Left lung (tissue), 10 donors: ENCODE measurements around the gene GRIK3. TPM values are rescaled to one million over a fixed set of nuclear protein-coding genes. Genes with fewer than 3 reads are reported as not detected.

ENCODE experiments used
- ATAC-seq: fragments of 200-7000 bp; cut with Tn5 transposase; one replicate; pipeline ENCODE4 v1.9.1; 2020; ENCODE audit warnings: moderate library complexity
- DNase-seq, 4 donors: peaks; one replicate each; pipeline ENCODE4 v3.0.0-alpha.2; 2013 to 2020
- H3K27ac ChIP-seq, 2 donors: fragments of 200-600 bp; sonication (generic) in 1 of 2; one replicate each; pipeline versions ENCODE4 v1.5.0 to v1.8.0; 2020 to 2021
- H3K27me3 ChIP-seq, 2 donors: fragments of 200-600 bp; sonication (generic) in 1 of 2; one replicate each; pipeline versions ENCODE4 v1.5.0 to v1.8.0; 2020 to 2021
- H3K36me3 ChIP-seq, 2 donors: fragments of 200-600 bp; sonication (generic) in 1 of 2; one replicate each; pipeline versions ENCODE4 v1.5.0 to v1.8.0; 2020 to 2021
- H3K4me1 ChIP-seq, 2 donors: fragments of 200-600 bp; one replicate each; pipeline ENCODE4 v1.8.0; 2021
- H3K4me3 ChIP-seq, 2 donors: fragments of 200-600 bp; sonication (generic) in 1 of 2; one replicate each; pipeline versions ENCODE4 v1.5.0 to v1.8.0; 2020 to 2021; ENCODE audit warnings: mild to moderate bottlenecking in 1 of 2
- H3K9me3 ChIP-seq, 2 donors: fragments of 200-600 bp; sonication (generic) in 1 of 2; one replicate each; pipeline versions ENCODE4 v1.5.0 to v1.8.0; 2020 to 2021
- intact Hi-C, 2 donors: fragments of 100-400 bp; cut with DNase I; formaldehyde crosslinking; loops; one replicate each; pipeline versions ENCODE4 v1.11.2 to v1.14.2; 2022
- polyA plus RNA-seq, 6 donors: library from polyadenylated mRNA; unstranded; fragments of 120-200 nt; gene quantifications; one replicate each; pipeline ENCODE4 v1.2.1, GENCODE V29; 2013; ENCODE audit not compliant: insufficient read length in 6 of 6
- total RNA-seq, 2 donors: library from RNA; stranded (reverse); fragmentation: NEBNext Ultra II Directional; extraction: Animal tissue kit (Norgen Biotek cat#: 25700); gene quantifications; one replicate each; pipeline ENCODE4 v1.2.1, GENCODE V29; 2021
- TF ChIP-seq, protein P1 (sequence below), 2 donors: fragments of 200-600 bp; sonication (generic) in 1 of 2; IDR thresholded peaks; one replicate each; pipeline versions ENCODE4 v1.5.0 to v1.8.0; 2021; ENCODE audit warnings: antibody characterized with exemption in 2 of 2
- donor health status: DM: no; HTN: yes; CAD: no.
- donor health status: DM: no; HTN: no; CAD: no.

GRIK3 gene
- total and polyA plus RNA-seq, 8 donors = 0.18 to 1.2 (median 0.48) TPM; not detected in 1

DNA sequence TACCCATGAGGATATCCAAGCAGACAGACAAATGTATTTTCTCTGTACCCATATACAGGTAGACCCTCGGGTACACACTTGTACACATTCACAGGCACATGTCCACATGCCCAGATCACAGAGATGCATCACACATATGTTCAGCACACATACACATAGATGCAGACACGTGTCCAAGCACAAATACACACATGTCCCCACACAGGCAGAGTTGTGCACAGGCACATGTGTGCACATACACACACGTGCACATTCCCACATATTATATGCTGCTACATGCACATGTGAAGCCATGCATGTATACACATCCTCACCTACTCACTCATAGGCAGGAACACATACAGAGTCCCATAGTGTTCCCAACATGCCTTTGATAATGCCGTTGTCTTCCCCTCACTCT is 219.5 kb downstream of the GRIK3 start:
- ATAC-seq = no peak
- H3K4me3 ChIP-seq = no peak overlapping the region

DNA sequence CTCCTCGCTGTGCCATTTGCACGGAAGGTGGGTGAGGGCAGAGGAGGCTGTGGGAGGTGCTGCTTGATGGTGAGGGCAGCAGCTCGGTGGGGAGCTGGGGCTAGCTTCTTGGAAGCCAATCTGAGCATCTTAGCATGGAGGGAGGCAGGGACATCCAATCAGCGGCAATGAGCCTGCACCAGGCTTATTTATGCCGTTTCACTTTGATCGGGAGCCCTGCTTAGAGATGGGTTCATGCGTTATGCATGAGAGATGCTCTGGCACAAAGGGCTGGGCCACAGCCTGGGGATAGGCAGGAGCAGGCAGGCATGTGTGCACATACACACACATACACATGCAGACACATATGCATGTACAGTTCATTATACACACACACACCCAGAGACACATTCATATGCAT is 220.2 kb downstream of the GRIK3 start:
- H3K9me3 ChIP-seq = no peaks in the 10 kb centered on the region
- peaks cover 0 to 24% of the 10 kb centered on the region in 2 donors for H3K27me3 ChIP-seq
- ATAC-seq = no peak
- H3K36me3 ChIP-seq = no peaks in the 10 kb centered on the region
- no peak overlapping the region for H3K4me3 ChIP-seq
- DNase-seq = no peak
- H3K4me1 ChIP-seq = no peaks in the 10 kb centered on the region
- no peak overlapping the region for H3K27ac ChIP-seq
- TF ChIP-seq, protein P1, sequence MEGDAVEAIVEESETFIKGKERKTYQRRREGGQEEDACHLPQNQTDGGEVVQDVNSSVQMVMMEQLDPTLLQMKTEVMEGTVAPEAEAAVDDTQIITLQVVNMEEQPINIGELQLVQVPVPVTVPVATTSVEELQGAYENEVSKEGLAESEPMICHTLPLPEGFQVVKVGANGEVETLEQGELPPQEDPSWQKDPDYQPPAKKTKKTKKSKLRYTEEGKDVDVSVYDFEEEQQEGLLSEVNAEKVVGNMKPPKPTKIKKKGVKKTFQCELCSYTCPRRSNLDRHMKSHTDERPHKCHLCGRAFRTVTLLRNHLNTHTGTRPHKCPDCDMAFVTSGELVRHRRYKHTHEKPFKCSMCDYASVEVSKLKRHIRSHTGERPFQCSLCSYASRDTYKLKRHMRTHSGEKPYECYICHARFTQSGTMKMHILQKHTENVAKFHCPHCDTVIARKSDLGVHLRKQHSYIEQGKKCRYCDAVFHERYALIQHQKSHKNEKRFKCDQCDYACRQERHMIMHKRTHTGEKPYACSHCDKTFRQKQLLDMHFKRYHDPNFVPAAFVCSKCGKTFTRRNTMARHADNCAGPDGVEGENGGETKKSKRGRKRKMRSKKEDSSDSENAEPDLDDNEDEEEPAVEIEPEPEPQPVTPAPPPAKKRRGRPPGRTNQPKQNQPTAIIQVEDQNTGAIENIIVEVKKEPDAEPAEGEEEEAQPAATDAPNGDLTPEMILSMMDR (IDR thresholded peaks at IDR 0.05) = no peak
- intact Hi-C loops = no loop called here

More for the DNA sequence above, 219.5 kb downstream of the GRIK3 start:
- DNase-seq = no peak
- Histone ChIP-seq H3K27me3 (peaks cover 0 to 29% of the 10 kb centered on the region in 2 donors), H3K4me1 (no peaks in the 10 kb centered on the region), H3K27ac (no peak overlapping the region), H3K9me3 (no peaks in the 10 kb centered on the region), H3K36me3 (no peaks in the 10 kb centered on the region)
- intact Hi-C loops = no loop called here
- TF ChIP-seq, protein P1 (IDR thresholded peaks at IDR 0.05) = no peak

DNA sequence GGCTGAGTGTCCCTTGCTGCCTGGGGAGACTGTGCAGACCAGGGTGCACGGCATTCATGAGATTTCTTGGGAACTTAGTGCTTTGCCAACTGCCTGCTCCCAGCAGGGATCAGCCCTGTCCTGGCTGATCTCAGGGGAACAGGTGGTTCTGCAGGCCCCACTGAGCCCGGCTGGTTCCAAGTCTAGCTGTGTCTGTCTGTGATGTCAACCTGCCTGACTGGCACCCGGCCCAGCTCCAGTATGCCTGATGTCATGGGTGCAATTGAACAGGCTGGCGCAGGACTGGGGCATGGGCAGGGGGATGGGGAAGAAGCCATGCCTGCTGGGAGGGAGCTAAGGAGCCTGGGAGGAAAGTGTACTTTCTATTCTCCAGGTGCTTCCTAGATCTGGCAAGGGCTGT is 227.1 kb downstream of the GRIK3 start:
- ATAC-seq = no peak
- Histone ChIP-seq H3K4me1 (no peaks in the 10 kb centered on the region), H3K36me3 (no peaks in the 10 kb centered on the region), H3K9me3 (no peaks in the 10 kb centered on the region), H3K27ac (no peak overlapping the region), H3K4me3 (no peak overlapping the region), H3K27me3 (peaks cover 0 to 5% of the 10 kb centered on the region in 2 donors)
- DNase-seq = peak in 1 of 4 donors; percentile 58
- TF ChIP-seq, protein P1 (IDR thresholded peaks at IDR 0.05) = no peak
- intact Hi-C loops = no loop called here

DNA sequence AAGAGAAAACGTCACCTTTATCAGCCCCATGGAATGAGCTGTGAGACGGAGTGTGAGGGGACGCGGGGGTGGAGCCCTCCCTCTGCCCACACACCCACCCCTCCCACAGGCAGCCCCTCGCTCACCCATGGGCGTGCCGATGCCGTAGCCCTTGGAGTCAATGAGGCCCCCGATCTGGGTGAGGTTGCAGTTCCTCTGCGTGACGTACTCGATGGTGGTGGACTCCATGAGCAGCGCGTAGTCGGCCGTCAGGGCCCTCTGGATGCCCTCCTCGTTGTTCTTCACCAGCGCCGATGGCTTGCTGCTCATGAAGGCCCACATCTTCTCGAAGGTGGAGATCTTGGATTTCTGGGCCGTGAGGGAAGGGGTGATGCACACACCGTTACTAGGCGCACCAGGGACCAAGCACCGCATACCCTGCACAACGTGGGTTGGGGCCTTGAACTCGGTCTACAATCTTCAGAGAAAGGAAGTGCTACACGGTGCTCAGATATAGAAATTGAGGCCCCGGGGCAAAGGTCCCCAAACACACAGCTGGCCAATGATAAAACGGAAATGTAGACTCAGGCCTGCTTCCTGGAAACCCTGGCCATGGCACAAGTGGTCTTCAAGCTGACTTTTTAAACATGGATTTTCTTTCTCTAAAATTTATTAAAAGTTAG is 228.2 kb downstream of the GRIK3 start:
- TF ChIP-seq, protein P1 (IDR thresholded peaks at IDR 0.05) = no peak
- no peak for ATAC-seq

DNA sequence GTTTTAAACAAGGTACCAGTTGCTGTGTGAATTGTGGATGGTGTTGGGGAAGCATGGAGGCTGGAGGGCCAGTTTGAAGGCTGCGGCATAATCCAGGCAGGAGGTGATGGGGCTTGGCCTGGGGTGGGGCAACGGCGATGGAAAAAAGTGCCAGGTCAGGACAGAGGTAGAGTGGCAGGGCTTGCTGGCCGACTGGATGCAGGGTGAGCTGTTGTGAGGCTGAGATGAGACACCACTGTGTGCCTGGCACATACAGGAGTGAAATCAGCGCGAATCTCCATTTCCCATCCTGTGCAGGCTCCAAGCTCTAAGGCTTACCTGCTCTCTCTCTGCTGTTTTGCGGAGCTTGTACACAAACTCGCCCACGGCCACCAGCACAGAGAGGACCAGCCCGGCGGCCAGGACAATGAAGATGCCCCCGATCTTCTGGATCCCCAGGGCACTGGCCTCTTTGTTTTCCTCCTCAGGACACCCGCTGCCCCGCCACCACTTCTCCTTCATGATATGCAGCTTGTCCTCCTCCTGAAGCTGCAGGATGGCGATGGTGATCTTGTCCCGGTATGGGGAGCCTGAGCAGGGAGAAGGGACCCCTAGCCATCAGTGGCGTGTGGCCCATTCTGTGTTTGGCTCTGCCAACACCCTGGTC is 229.5 kb downstream of the GRIK3 start:
- peak in 1 of 4 donors; percentile 52 for DNase-seq
- intact Hi-C loops = no loop called here

More for the DNA sequence above, 228.2 kb downstream of the GRIK3 start:
- H3K36me3 ChIP-seq = no peaks in the 10 kb centered on the region
- no peaks in the 10 kb centered on the region for H3K4me1 ChIP-seq
- DNase-seq = peak in 1 of 4 donors; percentile 8
- H3K9me3 ChIP-seq = no peaks in the 10 kb centered on the region
- H3K4me3 ChIP-seq = no peak overlapping the region
- intact Hi-C loops = no loop called here
- H3K27ac ChIP-seq = no peak overlapping the region
- no peaks in the 10 kb centered on the region for H3K27me3 ChIP-seq

More for the DNA sequence above, 229.5 kb downstream of the GRIK3 start:
- H3K9me3 ChIP-seq = no peaks in the 10 kb centered on the region
- no peaks in the 10 kb centered on the region for H3K4me1 ChIP-seq
- no peak overlapping the region for H3K27ac ChIP-seq
- TF ChIP-seq, protein P1 (IDR thresholded peaks at IDR 0.05) = no peak
- no peaks in the 10 kb centered on the region for H3K36me3 ChIP-seq
- H3K4me3 ChIP-seq = no peak overlapping the region
- no peaks in the 10 kb centered on the region for H3K27me3 ChIP-seq
- no peak for ATAC-seq
